CD14-positive monocyte (primary cell): ENCODE measurements around the gene ZNF740. TPM values are rescaled to one million over a fixed set of nuclear protein-coding genes. Genes with fewer than 3 reads are reported as not detected.

Experiments
- DNase-seq, 3 donors: peaks; one replicate each; pipeline ENCODE4 v3.0.0-alpha.2; 2011 to 2022
- H2AFZ ChIP-seq: 2 replicates; pipeline ENCODE4 v1.6.0; 2012; ENCODE audit warnings: mild to moderate bottlenecking, low read depth, low read length, inconsistent platforms; ENCODE audit not compliant: insufficient read depth, poor library complexity, severe bottlenecking
- H3K27ac ChIP-seq, 2 donors: 1 replicate in 1 of 2; 2 replicates in 1 of 2; pipeline ENCODE4 v1.5.1; 2012 to 2013; ENCODE audit warnings: low read length in 2 of 2, control low read depth in 1 of 2, inconsistent platforms in 1 of 2, low read depth in 1 of 2, mild to moderate bottlenecking in 1 of 2
- H3K27me3 ChIP-seq, 2 donors: one replicate each; pipeline versions ENCODE4 v1.6.0 to v1.6.1; 2011 to 2013; ENCODE audit warnings: low read length in 2 of 2; ENCODE audit not compliant: control insufficient read depth in 2 of 2, insufficient read depth in 2 of 2
- H3K36me3 ChIP-seq, 2 donors: replicated peaks in 1 of 2; 1 replicate in 1 of 2; 2 replicates in 1 of 2; pipeline versions ENCODE4 v1.5.1 to v1.6.1; 2012 to 2013; ENCODE audit warnings: low read length in 2 of 2, control low read depth in 1 of 2, inconsistent platforms in 1 of 2, mild to moderate bottlenecking in 1 of 2; ENCODE audit not compliant: insufficient read depth in 2 of 2, control insufficient read depth in 1 of 2
- H3K4me1 ChIP-seq, 2 donors: 1 replicate in 1 of 2; 2 replicates in 1 of 2; pipeline versions ENCODE4 v1.5.1 to v1.6.1; 2012 to 2013; ENCODE audit warnings: low read length in 2 of 2, control low read depth in 1 of 2, inconsistent platforms in 1 of 2, mild to moderate bottlenecking in 1 of 2, moderate library complexity in 1 of 2; ENCODE audit not compliant: insufficient read depth in 2 of 2, control insufficient read depth in 1 of 2
- H3K4me2 ChIP-seq: replicated peaks from 2 replicates; pipeline ENCODE3; 2012; ENCODE audit warnings: low read length, moderate library complexity, mild to moderate bottlenecking; ENCODE audit not compliant: poor library complexity, severe bottlenecking; ENCODE audit errors: extremely low read depth
- H3K4me3 ChIP-seq, 3 experiments: fragments of 200-600 bp in 1 of 3; sonication (generic) in 1 of 3; replicated peaks in 1 of 3; 1 replicate in 2 of 3; 2 replicates in 1 of 3; pipeline ENCODE4 v1.5.1; 2011 to 2013; ENCODE audit warnings: low read length in 3 of 3, mild to moderate bottlenecking in 3 of 3, control low read depth in 2 of 3, low read depth in 2 of 3, inconsistent platforms in 1 of 3, moderate library complexity in 1 of 3
- H3K79me2 ChIP-seq: 2 replicates; pipeline ENCODE4 v1.6.0; 2012; ENCODE audit warnings: mild to moderate bottlenecking, control low read depth, inconsistent platforms, low read length, moderate library complexity; ENCODE audit not compliant: insufficient read depth
- H3K9ac ChIP-seq: 2 replicates; pipeline ENCODE4 v1.6.0; 2017; ENCODE audit warnings: low read length, mild to moderate bottlenecking; ENCODE audit not compliant: insufficient read depth, poor library complexity, severe bottlenecking
- H3K9me3 ChIP-seq, 2 donors: replicated peaks in 1 of 2; 1 replicate in 1 of 2; 2 replicates in 1 of 2; pipeline versions ENCODE4 v1.5.1 to v1.6.1; 2012 to 2013; ENCODE audit warnings: low read length in 2 of 2, control low read depth in 1 of 2; ENCODE audit not compliant: control insufficient read depth in 1 of 2, insufficient read depth in 1 of 2
- H4K20me1 ChIP-seq: 2 replicates; pipeline ENCODE4 v1.6.0; 2012; ENCODE audit warnings: mild to moderate bottlenecking, low read length, control low read depth, moderate library complexity; ENCODE audit not compliant: insufficient read depth
- H3K27ac Mint-ChIP-seq, 7 donors: one replicate each; pipeline ENCODE4 v1.8.0; 2020; ENCODE audit warnings: mild to moderate bottlenecking in 7 of 7, mixed read lengths in 7 of 7, moderate library complexity in 6 of 7, inconsistent platforms in 2 of 7
- H3K27me3 Mint-ChIP-seq, 3 donors: one replicate each; pipeline ENCODE4 v1.8.0; 2021 to 2022; ENCODE audit warnings: low read depth in 3 of 3, mild to moderate bottlenecking in 3 of 3, mixed read lengths in 3 of 3, moderate library complexity in 3 of 3, inconsistent platforms in 1 of 3
- H3K36me3 Mint-ChIP-seq, 2 donors: one replicate each; pipeline ENCODE4 v1.8.0; 2020; ENCODE audit warnings: mixed read lengths in 2 of 2, inconsistent platforms in 1 of 2, mild to moderate bottlenecking in 1 of 2
- H3K4me1 Mint-ChIP-seq: one replicate; pipeline ENCODE4 v1.8.0; 2020; ENCODE audit warnings: mild to moderate bottlenecking, mixed read lengths
- H3K4me3 Mint-ChIP-seq, 2 donors: one replicate each; pipeline ENCODE4 v1.8.0; 2020; ENCODE audit warnings: mild to moderate bottlenecking in 2 of 2, mixed read lengths in 2 of 2, moderate library complexity in 1 of 2
- H3K9me3 Mint-ChIP-seq, 7 donors: one replicate each; pipeline ENCODE4 v1.8.0; 2020 to 2022; ENCODE audit warnings: mixed read lengths in 7 of 7, mild to moderate bottlenecking in 6 of 7, moderate library complexity in 6 of 7, inconsistent platforms in 2 of 7
- WGBS: methylation state at CpG from one replicate; pipeline ENCODE4 v1.1.5; 2013; ENCODE audit warnings: missing lambda C conversion rate; ENCODE audit not compliant: insufficient coverage; 5-methylcytosine and 5-hydroxymethylcytosine counted together
- intact Hi-C, 2 donors: fragments of 100-400 bp; cut with micrococcal nuclease; formaldehyde crosslinking; loops; one replicate each; pipeline versions ENCODE4 v1.15.0 to v1.15.1; 2023
- polyA plus RNA-seq, 3 donors: library from polyadenylated mRNA; depleted of rRNA in 1 of 3; unstranded in 2 of 3; stranded (reverse) in 1 of 3; fragments of 300-500 nt in 2 of 3; fragments of >200 nt in 1 of 3; fragmentation: Illumina TruSeq in 2 of 3; gene quantifications; 1 replicate in 2 of 3; 2 replicates in 1 of 3; pipeline ENCODE4 v1.2.3, GENCODE V29; 2012 to 2021
- TF ChIP-seq, protein P1 (sequence below): fragments of 200-600 bp; IDR thresholded peaks from one replicate; pipeline ENCODE4 v1.8.0; 2022; ENCODE audit warnings: antibody characterized with exemption, mild to moderate bottlenecking

Gene ZNF740
- polyA plus RNA-seq, 3 donors: 0.74 to 15.4 (median 1.3) TPM

DNA sequence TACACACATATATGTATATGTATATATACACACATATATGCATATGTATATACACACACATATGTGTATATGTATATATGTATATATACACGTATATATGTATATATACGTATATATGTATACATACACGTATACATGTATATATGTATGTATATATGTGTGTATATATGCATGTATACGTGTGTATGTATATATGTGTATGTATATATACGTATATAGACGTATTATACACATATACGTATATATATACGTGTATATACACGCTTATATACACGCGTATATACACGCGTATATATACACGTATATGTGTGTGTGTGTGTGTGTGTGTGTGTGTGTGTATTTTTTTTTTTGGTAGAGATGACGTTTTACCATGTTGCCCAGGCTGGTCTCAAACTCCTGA, 32.9 kb upstream of the ZNF740 start:
- no peak for DNase-seq
- peaks cover 0 to 3% (median 0%) of the 10 kb centered on the region in 7 donors for H3K9me3 Mint-ChIP-seq
- peaks cover 0 to 4% (median 3%) of the 10 kb centered on the region in 3 donors for H3K27me3 Mint-ChIP-seq
- no peak overlapping the region for H3K27ac Mint-ChIP-seq
- Histone ChIP-seq H3K9me3 (no peaks in the 10 kb centered on the region), H4K20me1 (no peaks in the 10 kb centered on the region), H3K4me3 (no peak overlapping the region), H3K27me3 (no peaks in the 10 kb centered on the region), H2AFZ (no peak overlapping the region), H3K79me2 (no peaks in the 10 kb centered on the region), H3K27ac (no peak overlapping the region), H3K36me3 (no peaks in the 10 kb centered on the region), H3K4me1 (no peaks in the 10 kb centered on the region), H3K9ac (no peak overlapping the region), H3K4me2 (no peak overlapping the region)
- no peaks in the 10 kb centered on the region for H3K4me1 Mint-ChIP-seq
- TF ChIP-seq, protein P1, sequence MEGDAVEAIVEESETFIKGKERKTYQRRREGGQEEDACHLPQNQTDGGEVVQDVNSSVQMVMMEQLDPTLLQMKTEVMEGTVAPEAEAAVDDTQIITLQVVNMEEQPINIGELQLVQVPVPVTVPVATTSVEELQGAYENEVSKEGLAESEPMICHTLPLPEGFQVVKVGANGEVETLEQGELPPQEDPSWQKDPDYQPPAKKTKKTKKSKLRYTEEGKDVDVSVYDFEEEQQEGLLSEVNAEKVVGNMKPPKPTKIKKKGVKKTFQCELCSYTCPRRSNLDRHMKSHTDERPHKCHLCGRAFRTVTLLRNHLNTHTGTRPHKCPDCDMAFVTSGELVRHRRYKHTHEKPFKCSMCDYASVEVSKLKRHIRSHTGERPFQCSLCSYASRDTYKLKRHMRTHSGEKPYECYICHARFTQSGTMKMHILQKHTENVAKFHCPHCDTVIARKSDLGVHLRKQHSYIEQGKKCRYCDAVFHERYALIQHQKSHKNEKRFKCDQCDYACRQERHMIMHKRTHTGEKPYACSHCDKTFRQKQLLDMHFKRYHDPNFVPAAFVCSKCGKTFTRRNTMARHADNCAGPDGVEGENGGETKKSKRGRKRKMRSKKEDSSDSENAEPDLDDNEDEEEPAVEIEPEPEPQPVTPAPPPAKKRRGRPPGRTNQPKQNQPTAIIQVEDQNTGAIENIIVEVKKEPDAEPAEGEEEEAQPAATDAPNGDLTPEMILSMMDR: no peak
- H3K4me3 Mint-ChIP-seq: no peak overlapping the region
- no peaks in the 10 kb centered on the region for H3K36me3 Mint-ChIP-seq
- intact Hi-C loops: no loop called here
- WGBS: 80% methylated on average over 1 of the region's 15 CpGs

DNA sequence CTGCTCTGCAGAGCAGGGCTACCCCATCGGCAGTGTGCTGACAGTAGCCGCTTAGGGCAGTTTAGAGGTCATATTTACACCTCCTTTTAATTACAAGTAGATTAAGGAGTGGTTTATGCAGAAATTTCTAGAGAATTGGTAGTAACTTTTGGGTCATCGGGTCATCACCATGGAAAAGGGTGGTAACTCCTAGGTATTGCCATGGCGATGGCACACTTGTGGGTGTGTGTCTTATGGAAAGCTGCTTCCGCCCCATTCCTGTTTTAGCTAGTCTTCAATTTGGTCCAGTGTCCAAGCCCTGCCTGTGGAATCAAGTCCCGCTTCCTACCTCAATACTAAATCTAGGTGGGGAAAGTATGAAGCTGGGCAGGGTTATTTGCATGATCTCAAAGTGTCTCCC, 29.5 kb upstream of the ZNF740 start:
- Histone ChIP-seq H2AFZ (no peak overlapping the region), H4K20me1 (no peaks in the 10 kb centered on the region), H3K27ac (no peak overlapping the region), H3K9ac (no peak overlapping the region), H3K4me1 (no peaks in the 10 kb centered on the region), H3K4me3 (no peak overlapping the region), H3K36me3 (no peaks in the 10 kb centered on the region), H3K4me2 (no peak overlapping the region), H3K79me2 (no peaks in the 10 kb centered on the region), H3K9me3 (no peaks in the 10 kb centered on the region), H3K27me3 (no peaks in the 10 kb centered on the region)
- H3K27me3 Mint-ChIP-seq: peaks cover 2 to 3% (median 2%) of the 10 kb centered on the region in 3 donors
- no peaks in the 10 kb centered on the region for H3K4me1 Mint-ChIP-seq
- no peaks in the 10 kb centered on the region for H3K9me3 Mint-ChIP-seq
- no peak for DNase-seq
- no peaks in the 10 kb centered on the region for H3K36me3 Mint-ChIP-seq
- WGBS: no CpG with 5 or more reads among the region's 6 CpGs
- intact Hi-C loops: no loop called here
- H3K27ac Mint-ChIP-seq: no peak overlapping the region
- H3K4me3 Mint-ChIP-seq: no peak overlapping the region
- TF ChIP-seq, protein P1: no peak
